ENCODE data around the gene INO80. TPM values are rescaled to one million over a fixed set of nuclear protein-coding genes. Genes with fewer than 3 reads are reported as not detected.

The INO80 gene
- total RNA-seq, 4 donors from 2014 or later, result 22.4 to 28.7 (median 24.0) TPM

GRCh38 chr15:41024131-41024530 lies 91.9 kb downstream of the INO80 start:
- intact Hi-C loops (cut with DNase I), result no loop called here
- no peak for DNase-seq (ENCODE audit: extremely low spot score)
- no peaks in the 10 kb centered on the region for H3K9me3 ChIP-seq
- 24% methylated on average over 4 of the region's 4 CpGs for WGBS
- TF ChIP-seq CTCF (IDR thresholded peaks at IDR 0.05) (peak in 1 of 3 experiments; percentile 6), POLR2AphosphoS5 (IDR thresholded peaks at IDR 0.05) (no peak)
- H3K27me3 ChIP-seq, result no peaks in the 10 kb centered on the region
- H3K4me3 ChIP-seq, result peak overlapping the region in 2 of 4 donors; percentile 4 to 5
- H3K27ac ChIP-seq (replicated peaks in 1 of 4), result peak overlapping the region; percentile 67 to 73 (median 70)
- H3K4me1 ChIP-seq, result peaks cover 8 to 53% (median 44%) of the 10 kb centered on the region in 4 donors
- peaks cover 0 to 46% (median 28%) of the 10 kb centered on the region in 4 donors for H3K36me3 ChIP-seq

- no peak for TF ChIP-seq POLR2A (IDR thresholded peaks at IDR 0.05; ENCODE audit: low read depth)
- peak; percentile 63 to 78 (median 73) for TF ChIP-seq CTCF (IDR thresholded peaks at IDR 0.05)
- peaks cover 0 to 43% (median 24%) of the 10 kb centered on the region in 4 donors for H3K36me3 ChIP-seq
- H3K27ac ChIP-seq (replicated peaks in 1 of 4), result peak overlapping the region; percentile 24 to 70 (median 68)
- no peaks in the 10 kb centered on the region for H3K9me3 ChIP-seq
- intact Hi-C loops (cut with DNase I), result no loop called here
- H3K4me3 ChIP-seq, result no peak overlapping the region
- H3K4me1 ChIP-seq, result peaks cover 14 to 67% (median 59%) of the 10 kb centered on the region in 4 donors
- WGBS, result 56% methylated on average over 5 of the region's 5 CpGs
- DNase-seq (ENCODE audit: extremely low spot score), result no peak
- no peaks in the 10 kb centered on the region for H3K27me3 ChIP-seq
Observed at GRCh38 chr15:41022487-41023090, 93.5 kb downstream of the INO80 start.

GRCh38 chr15:41020829-41021228 lies 95.3 kb downstream of the INO80 start:
- DNase-seq (ENCODE audit: extremely low spot score), result no peak
- H3K27ac ChIP-seq (replicated peaks in 1 of 4), result no peak overlapping the region
- H3K9me3 ChIP-seq, result no peaks in the 10 kb centered on the region
- TF ChIP-seq EP300 (IDR thresholded peaks at IDR 0.05) (no peak), CTCF (IDR thresholded peaks at IDR 0.05) (no peak), POLR2A (IDR thresholded peaks at IDR 0.05; ENCODE audit: low read depth) (no peak), POLR2AphosphoS5 (IDR thresholded peaks at IDR 0.05) (no peak)
- 56% methylated on average over 6 of the region's 6 CpGs for WGBS
- peaks cover 23 to 67% (median 60%) of the 10 kb centered on the region in 4 donors for H3K4me1 ChIP-seq
- intact Hi-C loops (cut with DNase I), result loop anchor here (2.0 kb wide), 1 partner anchor 78 kb away; no protein-coding TSS in a partner anchor
- peaks cover 0 to 37% (median 20%) of the 10 kb centered on the region in 4 donors for H3K36me3 ChIP-seq
- H3K27me3 ChIP-seq, result no peaks in the 10 kb centered on the region
- no peak overlapping the region for H3K4me3 ChIP-seq

- H3K27me3 ChIP-seq, result no peaks in the 10 kb centered on the region
- WGBS, result 52% methylated on average over 4 of the region's 4 CpGs
- no peak overlapping the region for H3K4me3 ChIP-seq
- DNase-seq (ENCODE audit: extremely low spot score), result no peak
- peaks cover 23 to 62% (median 55%) of the 10 kb centered on the region in 4 donors for H3K4me1 ChIP-seq
- intact Hi-C loops (cut with DNase I), result loop anchor here (2.0 kb wide), 1 partner anchor 78 kb away; no protein-coding TSS in a partner anchor
- no peak for TF ChIP-seq POLR2AphosphoS5 (IDR thresholded peaks at IDR 0.05)
- no peak for TF ChIP-seq POLR2A (IDR thresholded peaks at IDR 0.05; ENCODE audit: low read depth)
- TF ChIP-seq EP300 (IDR thresholded peaks at IDR 0.05), result no peak
- no peak for TF ChIP-seq CTCF (IDR thresholded peaks at IDR 0.05)
- H3K27ac ChIP-seq (replicated peaks in 1 of 4), result no peak overlapping the region
- peaks cover 4 to 37% (median 23%) of the 10 kb centered on the region in 4 donors for H3K36me3 ChIP-seq
- H3K9me3 ChIP-seq, result no peaks in the 10 kb centered on the region
Observed at GRCh38 chr15:41020311-41020710, 95.8 kb downstream of the INO80 start.

All from esophagus muscularis mucosa (tissue), 4 donors.